Stimulated activated CD8-positive, alpha-beta memory T cell treated with anti-CD3 and anti-CD28 coated beads, Interleukin-15, amount 100 ng/mL, for 48 hours (primary cell): ENCODE measurements around the gene AXIN1.
"Not testable (repeated sequence)": the region's sequence is repeated elsewhere in the genome, so short reads cannot be mapped to it uniquely, and the experiment has no call there.

Source experiments
- DNase-seq, 2 donors: peaks; one replicate each; pipeline ENCODE4 v3.0.0-alpha.2; 2020; ENCODE audit warnings: low read depth in 2 of 2

AXIN1 gene

GRCh38 chr16:381789-382717, 29.5 kb upstream of the AXIN1 start, which contains the start of gene PGAP6:
TSS of gene PGAP6 (minus strand) at chr16:381978. CDS start at chr16:381821, 157 bp downstream.
- DNase-seq: peak; percentile 54 to 56

DNA sequence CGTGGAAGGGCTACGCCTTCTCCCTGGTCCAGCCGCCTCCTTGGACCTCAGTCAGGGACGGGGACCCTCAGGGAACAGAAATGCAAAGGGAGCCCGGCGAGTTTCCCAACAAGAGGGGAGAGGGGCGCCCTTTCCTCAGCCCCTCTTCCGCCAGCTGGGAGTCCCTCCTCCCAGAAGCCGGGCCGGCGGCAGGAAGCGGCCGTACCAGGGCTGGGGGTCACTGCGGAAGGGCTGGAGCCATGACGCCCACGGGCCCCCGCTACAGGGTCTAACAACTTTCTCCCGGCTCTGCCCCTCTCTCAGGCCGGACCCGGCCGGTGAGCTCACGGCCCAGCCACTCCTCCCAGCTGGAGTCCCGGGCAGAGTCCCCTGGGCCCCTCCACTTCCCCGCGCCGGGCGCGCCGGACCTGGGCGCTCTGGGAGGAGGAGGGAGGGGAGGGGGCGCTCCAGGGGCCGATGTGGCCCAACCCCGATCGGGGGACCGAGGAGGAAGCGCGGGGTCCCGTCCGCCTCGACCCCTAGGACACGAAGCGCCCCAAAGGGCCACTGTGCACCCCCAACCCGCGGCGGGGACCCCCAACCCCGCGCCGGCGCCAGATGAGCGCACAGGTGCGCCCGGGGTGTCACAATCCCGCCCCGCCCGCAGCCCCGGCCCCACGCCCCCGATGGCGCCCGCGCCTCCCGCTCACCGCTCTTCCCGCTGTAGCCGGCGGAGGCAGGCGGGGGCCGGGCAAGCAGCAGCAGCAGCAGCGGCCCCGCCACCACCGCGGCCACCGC, 28.7 kb upstream of the AXIN1 start:
- DNase-seq: no peak

DNA sequence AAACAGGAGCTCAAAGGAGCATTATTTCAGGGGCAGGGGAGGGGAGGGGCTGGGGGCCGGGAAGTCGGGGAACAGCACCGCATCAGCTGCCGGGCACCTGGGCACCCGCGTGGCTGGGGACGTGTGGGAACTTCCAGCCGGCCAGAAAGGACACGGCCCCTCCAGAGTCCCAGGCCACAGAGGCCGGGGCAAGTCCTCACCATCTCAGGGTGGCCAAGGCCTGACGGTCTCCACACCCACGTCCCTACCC, 28.2 kb upstream of the AXIN1 start:
- DNase-seq: no peak

DNA sequence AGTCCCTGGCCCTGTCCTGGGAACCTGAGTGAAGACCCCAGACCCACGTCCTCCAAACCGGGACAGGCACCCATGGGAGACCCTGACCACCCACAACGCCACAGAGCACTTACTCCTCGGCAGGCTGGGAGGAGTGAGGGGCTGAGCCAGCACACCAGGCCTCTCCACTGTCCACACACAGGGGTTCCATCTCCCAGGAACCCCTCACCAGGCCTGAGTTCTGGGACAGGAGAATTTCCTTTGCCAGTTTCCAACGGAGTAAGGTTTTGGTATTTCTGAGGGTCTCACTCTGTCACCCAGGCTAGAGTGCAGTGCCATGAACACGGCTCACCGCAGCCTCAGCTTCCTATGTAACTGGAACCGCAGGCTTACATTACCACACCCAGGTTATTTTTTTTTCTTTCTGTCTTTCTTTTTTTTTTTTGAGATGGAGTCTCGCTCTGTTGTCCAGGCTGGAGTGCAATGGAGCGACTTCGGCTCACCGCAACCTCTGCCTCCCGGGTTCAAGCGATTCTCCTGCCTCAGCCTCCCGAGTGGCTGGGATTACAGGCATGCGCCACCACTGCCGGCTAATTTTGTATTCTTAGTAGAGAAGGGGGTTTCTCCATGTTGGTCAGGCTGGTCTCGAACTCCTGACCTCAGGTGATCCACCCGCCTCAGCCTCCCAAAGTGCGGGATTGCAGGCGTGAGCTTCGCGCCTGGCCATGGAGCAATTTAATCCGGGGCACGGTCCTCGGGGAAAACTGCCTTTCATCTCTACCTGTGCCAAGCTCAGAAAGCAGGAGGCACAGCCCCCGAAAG, 27.6 kb upstream of the AXIN1 start:
- DNase-seq: no peak

GRCh38 chr16:379183-379960, 26.8 kb upstream of the AXIN1 start:
- DNase-seq: no peak

- DNase-seq: no peak
Measured at GRCh38 chr16:378821-379182, 26.3 kb upstream of the AXIN1 start.

GRCh38 chr16:378113-378820, 25.7 kb upstream of the AXIN1 start:
- DNase-seq: not testable (repeated sequence)

DNA sequence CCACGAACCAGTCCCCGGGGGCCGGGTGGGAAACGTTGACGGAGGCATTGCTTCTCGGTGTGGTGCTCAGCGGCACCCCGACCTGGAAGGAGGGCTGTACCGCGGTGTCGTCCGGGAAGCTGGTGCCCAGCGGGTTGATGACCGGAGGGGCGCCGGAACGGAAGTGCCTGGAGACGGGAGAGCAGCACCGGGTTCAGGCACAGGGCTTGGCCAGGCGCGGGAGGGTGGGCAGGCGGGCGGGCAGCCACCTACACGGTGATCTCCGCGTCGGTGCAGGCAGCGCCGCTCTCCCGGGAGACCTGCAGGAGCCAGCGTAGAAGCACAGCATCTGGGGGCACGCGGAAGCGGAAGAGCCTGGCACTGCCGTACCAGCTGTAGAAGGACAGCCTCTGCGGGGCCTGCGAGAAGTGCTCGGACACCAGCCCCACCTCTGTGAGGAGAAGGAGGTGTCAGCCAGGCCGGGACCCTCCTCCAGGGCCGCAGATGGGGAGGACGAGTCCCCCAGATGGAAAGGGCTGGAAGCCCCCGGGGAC, 25.0 kb upstream of the AXIN1 start:
- DNase-seq: no peak

GRCh38 chr16:376817-377418, 24.4 kb upstream of the AXIN1 start:
- DNase-seq: no peak

DNA sequence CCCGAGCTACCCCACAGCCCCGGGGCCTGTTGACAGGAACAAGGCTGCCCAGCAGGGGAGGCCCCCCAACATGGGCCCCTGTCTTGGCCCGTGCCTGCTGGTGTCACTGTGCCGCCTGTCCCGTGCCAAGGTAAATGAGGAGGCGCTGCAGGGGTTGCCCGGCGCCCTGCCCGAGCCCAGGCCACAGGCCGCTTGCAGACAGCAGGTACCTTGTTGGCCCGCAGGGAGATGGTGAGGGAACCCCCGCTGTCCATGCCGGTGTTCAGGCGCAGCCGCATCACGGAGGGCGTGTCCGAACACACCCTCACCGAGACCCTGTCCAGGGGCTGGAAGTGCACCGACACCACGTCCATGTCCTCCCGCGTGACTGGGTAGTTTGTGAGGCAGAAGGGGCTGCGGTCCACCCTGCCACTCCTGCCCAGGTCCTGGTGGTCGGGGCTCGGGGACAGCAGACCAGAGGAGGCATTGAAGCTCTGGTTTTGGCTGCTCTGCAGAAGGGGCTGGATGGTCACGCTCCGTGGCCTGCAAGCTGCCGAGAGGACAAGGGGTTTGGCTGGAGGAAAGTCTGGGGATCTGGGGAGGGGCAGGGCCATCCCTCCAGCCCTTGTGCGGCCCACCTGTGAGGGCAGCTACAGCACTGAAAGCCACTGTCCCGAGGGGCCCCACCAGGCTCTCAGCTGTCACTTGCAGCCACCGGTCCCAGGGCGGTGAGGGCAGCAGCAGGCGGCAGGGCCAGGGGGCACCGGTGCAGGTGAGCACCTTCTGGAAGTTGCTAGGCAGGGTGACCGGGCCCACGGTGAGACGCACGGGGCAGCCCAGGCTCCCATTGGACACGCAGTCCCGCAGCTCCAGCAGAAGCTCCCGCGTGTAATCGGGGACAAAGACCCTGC, 23.6 kb upstream of the AXIN1 start:
- DNase-seq: no peak

DNA sequence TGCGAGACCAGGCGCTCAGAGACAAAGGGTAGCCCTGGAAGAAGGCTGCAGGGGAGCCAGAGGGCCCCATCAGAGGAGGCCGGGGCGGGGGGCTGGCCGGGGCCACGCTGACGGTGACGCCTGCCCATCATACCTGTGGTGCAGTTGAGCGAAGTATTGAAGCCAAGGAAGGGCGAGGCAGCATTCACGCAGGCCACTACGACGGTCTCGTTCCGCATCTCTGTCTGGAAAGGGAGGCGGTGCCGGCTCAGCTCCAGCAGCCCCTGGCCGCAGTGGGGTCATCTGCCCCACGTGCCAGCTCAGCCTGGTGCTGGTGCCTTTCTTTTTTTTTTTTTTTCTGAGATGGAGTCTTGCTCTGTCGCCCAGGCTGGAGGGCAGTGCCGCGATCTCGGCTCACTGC, 22.7 kb upstream of the AXIN1 start:
- no peak for DNase-seq

- DNase-seq: no peak
Measured at GRCh38 chr16:374616-374926, 22.0 kb upstream of the AXIN1 start.

GRCh38 chr16:373848-374615, 21.5 kb upstream of the AXIN1 start:
- DNase-seq: no peak

GRCh38 chr16:373020-373598, 20.6 kb upstream of the AXIN1 start:
- no peak for DNase-seq

- no peak for DNase-seq
Measured at GRCh38 chr16:372302-372983, 19.9 kb upstream of the AXIN1 start.

GRCh38 chr16:371515-372301, 19.2 kb upstream of the AXIN1 start:
- no peak for DNase-seq

DNA sequence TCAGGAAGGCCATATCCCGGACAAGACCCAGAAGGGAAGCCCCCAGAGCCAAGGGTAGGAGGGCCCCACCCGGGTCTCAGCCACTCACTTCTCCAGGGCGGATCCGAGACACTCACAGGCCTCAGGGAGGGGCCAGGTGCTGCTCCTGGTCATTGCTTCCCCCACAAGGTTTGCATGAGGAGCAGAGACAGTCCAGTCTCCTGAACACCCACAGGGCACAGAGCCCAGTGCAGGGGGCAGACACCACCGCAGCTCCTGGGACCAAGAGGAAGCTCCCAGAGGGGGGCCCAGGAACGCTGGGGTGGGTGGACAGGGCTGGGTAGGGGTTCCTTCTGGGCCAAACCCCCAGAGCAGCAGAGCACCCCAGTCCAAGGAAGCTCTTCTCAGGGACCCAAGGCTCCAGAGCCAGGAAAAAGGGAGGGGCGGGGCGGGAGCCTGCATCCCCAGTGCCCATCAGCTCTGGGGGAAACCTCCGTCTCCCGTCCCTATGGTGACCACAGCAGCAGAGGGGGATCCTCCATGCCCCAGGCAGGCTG, 18.5 kb upstream of the AXIN1 start:
- DNase-seq: no peak
